ENCODE data around the gene RBBP8.
A peak's percentile ranks its signal among the peaks of the same experiment; 100 is the strongest.
"Not testable (repeated sequence)": the region's sequence is repeated elsewhere in the genome, so short reads cannot be mapped to it uniquely, and the experiment has no call there.

RBBP8 gene

GRCh38 chr18:22943847-22944246 is 10.7 kb downstream of the RBBP8 start:
- no peak for DNase-seq (ENCODE audit: low read depth, low spot score)

DNA sequence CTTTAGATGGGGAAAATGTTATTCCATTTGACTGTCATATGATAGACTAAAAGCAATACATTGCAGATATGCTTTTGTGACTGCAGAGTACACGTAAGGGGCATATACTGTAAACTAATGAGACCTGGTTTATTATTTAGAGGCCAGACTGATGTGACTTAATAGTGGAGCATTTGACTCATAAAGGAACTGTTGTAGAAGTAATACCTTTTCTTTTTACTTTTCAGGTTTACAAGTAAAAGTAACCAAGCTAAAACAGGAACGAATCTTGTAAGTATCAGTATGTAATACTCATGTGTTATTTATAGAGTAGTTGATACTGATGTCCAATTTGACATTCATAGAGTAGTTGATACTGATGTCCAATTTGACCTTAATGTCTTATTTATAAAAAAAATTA is 13.1 kb downstream of the RBBP8 start:
- no peak for DNase-seq (ENCODE audit: low read depth, low spot score)

- DNase-seq (ENCODE audit: low read depth, low spot score), result no peak
Observed at GRCh38 chr18:22946846-22947245, 13.7 kb downstream of the RBBP8 start.

- no peak for DNase-seq (ENCODE audit: low read depth, low spot score)
Observed at GRCh38 chr18:22951823-22952222, 18.7 kb downstream of the RBBP8 start.

DNA sequence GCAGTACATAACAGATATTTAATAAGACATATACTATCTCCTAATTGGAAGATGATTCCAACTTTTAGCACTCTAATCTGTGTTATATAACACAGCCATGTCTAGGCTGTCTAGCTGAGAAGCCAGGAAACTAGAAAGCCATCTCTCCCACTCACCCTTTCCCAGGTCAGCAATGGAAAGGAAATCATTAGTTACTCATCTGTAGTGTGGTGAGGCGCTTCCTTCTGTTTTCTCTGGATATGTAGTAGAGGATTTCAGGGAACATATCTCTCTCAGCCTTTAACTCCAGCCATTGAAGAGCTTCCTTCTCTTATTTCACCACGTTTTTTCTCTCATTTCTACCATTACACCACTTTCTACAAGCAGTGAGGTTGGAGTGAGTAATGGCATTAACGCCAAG is 19.4 kb downstream of the RBBP8 start:
- no peak for DNase-seq (ENCODE audit: low read depth, low spot score)

- DNase-seq (ENCODE audit: low read depth, low spot score), result not testable (repeated sequence)
Observed at GRCh38 chr18:22953982-22954381, 20.9 kb downstream of the RBBP8 start.

DNA sequence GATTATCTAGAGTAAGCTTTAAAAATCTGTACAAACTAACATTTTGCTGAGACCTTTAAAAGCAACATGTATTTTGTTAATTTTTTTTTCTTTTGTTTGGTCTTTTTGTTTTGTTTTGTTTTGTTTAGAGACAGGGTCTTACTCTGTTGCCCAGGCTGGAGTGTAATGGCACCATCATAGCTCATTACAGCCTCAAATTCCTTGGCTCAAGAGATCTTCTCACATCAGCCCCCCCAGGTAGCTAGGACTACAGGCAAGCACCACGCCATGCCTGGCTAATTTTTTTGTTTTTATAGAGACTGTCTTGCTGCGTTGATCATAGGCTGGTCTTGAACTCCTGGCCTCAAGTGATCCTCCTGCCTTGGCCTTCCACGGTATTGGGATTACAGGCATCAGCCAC is 23.1 kb downstream of the RBBP8 start:
- DNase-seq (ENCODE audit: low read depth, low spot score), result no peak

DNA sequence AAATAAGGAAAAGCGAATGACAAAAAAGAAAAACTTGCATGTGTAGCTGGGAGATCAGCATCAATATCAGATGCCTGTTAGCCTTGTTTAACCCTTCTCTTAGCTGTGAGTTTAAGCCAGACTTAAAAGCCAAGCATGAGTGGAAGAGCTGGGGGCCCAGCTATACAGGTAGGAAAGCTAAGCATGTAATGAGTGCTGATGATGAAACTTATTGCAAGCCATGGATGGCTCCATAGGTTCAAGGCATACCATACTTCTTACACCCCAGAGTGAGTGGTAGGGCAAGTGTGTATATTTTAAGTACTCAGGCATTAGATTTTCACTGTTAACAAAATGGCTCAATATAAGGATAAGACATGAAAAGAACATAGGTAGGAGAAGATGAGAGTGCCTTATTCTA is 28.0 kb downstream of the RBBP8 start:
- no peak for DNase-seq (ENCODE audit: low read depth, low spot score)

- DNase-seq (ENCODE audit: low read depth, low spot score), result no peak
Observed at GRCh38 chr18:22962004-22962403, 28.9 kb downstream of the RBBP8 start.

GRCh38 chr18:22964116-22964515 is 31.0 kb downstream of the RBBP8 start:
- no peak for DNase-seq (ENCODE audit: low read depth, low spot score)

DNA sequence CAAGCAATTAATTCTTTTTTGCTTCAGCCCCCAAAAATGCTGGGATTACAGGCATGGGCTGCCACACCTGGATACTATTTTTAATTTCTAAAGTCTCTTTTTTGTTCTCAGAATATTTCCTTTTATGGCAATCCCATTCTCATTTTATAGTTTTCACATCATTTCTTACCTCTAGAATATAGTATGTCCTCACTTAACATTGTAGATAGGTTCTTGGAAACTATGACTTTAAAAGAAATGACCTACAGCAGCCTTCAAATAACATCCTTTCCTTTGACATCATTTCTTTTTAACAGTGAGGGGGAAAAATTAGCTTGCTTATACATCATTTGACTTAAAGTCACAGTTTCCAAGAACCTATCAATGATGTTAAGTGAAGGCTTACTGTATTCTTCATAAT is 31.6 kb downstream of the RBBP8 start:
- no peak for DNase-seq (ENCODE audit: low read depth, low spot score)

DNA sequence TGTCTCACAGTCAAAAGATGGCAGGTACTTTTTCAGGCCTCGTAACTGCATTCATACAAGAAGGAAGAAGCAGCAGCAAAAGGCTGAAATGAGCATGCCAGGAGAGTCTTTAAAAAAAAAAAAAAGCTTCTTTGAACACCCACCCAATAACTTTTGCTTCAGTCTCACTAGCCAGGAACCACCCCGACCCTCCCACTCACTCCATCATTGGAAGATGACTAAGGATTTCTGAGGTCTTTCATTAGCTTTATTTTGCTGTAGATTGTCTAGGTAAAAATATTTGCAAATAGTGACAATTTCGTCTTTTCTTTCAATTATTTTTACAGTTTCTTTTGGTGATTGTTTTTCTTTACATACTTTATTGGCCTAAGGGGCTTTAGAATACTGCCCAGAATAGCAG is 37.9 kb downstream of the RBBP8 start:
- no peak for DNase-seq (ENCODE audit: low read depth, low spot score)

DNA sequence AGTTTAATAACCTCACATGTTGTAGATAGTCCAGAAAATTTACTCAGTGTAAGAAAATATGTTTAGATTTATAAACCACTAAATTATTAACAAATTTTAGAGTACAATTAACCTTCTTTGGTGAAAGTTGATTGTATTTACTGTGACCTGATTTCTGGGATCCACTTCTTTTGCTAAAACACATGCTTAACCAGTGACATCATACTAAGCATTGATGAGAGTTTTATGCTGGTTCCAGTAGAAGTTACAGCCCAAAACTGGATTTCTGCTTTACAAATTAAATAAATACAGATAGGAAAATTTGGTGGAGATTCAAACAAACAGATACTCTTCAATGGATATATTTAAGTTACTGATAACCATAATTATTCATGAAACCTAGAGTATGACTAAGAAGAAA is 40.9 kb downstream of the RBBP8 start:
- DNase-seq (ENCODE audit: low read depth, low spot score), result no peak

- no peak for DNase-seq (ENCODE audit: low read depth, low spot score)
Observed at GRCh38 chr18:22974707-22975106, 41.6 kb downstream of the RBBP8 start.

- DNase-seq (ENCODE audit: low read depth, low spot score), result no peak
Observed at GRCh38 chr18:22975508-22975907, 42.4 kb downstream of the RBBP8 start.

- peak; percentile 8 for DNase-seq (ENCODE audit: low read depth, low spot score)
Observed at GRCh38 chr18:22977847-22978701, 44.9 kb downstream of the RBBP8 start.

DNA sequence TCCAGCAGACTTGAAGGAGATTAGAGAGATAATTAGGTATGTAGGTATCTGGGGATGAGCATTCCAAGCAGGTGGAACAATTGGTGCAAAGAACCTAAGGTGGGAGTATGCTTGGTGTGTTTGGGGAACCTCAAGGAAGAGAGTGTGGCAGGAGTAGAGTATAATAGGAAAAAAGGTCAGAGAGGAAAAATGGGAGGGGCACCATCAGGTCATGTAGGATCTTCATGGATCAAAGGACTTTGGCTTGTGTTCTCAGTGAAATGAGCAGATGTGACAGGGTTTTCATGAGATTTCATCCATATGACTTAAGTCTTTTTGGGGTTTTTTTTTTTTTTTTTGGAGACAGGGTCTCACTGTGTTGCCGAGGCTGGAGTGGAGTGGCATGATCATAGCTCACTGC is 47.3 kb downstream of the RBBP8 start:
- no peak for DNase-seq (ENCODE audit: low read depth, low spot score)

DNA sequence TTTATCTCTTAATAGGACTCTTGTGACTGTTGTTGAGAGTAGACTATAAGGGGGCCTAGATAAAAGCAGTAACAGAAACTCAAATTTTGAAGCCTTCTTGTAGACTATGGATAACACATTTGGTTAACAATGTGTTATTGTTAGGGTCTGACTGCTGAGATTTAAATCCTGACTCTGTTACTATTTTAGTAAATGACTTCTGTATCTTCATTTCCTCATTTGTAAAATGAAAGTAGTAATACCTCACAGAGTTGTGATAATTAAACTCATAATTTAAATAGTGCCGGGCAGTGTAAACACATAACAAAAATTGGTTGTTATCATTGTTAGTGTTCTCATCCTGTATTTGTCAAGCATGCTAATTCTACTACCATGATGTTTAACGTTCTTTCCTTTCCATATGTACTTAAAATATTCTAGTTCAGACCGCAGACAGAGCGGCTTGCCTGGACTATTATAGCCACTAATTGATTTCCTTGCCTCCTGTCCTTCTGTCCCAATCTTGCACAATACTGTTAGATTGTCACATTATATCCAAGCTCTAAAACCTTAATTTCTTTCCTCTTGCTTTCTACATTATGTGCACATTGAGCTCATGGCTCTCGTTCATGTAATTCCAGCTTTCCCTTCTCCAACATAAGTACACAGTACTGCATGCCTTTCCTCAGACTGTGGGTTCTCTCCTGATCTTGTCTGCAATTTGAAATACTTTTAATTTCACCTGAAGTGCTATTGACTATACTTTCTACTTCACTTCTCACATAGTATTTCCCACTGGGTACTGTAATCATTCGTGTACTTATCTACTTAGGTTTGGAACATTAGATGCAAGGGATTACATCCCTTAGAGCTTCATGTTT is 48.4 kb downstream of the RBBP8 start:
- DNase-seq (ENCODE audit: low read depth, low spot score), result no peak

GRCh38 chr18:22983175-22983574 is 50.0 kb downstream of the RBBP8 start:
- peak; percentile 13 for DNase-seq (ENCODE audit: low read depth, low spot score)

- no peak for DNase-seq (ENCODE audit: low read depth, low spot score)
Observed at GRCh38 chr18:22985250-22985649, 52.1 kb downstream of the RBBP8 start.

DNA sequence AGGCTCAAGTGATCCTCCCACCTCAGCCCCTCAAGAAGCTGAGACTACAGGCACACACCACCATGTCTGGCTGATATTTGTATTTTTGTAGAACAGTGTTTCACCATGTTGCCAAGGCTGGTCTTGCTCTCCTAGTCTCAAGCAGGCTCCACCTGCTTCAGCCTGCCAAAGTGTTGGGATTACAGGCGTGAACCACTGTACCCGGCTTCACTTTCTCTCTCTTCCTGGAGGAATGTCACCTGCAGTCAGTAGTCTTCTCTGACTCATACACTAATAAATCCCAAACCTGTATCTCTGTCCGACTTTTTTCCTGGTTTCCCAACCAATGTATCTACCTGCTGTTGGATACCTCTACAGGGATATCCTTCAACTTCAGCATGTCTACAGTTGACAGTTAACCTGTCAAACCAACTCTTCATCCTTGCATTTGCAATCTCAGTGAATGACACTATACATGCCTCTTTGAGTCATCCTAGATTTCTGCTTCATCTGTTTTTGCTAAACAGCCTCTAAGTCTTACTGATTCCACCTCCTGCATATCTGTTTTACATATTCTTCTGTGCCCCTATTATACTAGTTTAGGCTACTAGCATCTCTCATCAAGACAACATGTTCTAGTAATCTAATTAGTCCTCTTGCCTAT is 54.5 kb downstream of the RBBP8 start:
- DNase-seq (ENCODE audit: low read depth, low spot score), result no peak

DNA sequence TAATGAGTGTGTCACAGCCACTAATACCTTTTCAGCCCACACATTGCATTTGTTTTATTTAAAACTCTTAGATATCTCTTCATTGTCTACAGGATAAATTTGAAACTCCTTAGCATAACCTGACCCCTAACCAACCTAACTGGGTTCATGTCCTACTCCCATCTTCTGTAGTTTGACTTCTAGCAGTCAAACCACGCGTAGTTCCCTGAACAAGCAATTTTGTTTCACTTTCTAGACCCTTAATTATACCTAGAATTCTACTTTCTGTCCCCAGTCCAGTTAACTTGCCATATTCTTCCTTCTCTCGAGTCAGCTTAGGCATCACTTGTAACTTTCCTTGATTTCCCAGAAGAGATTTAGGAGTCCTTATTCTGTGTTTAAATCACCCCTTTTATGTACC is 55.1 kb downstream of the RBBP8 start:
- no peak for DNase-seq (ENCODE audit: low read depth, low spot score)
